Transverse colon (tissue), 4 donors: ENCODE results near the gene NTF3. TPM values are rescaled to one million over a fixed set of nuclear protein-coding genes. Genes with fewer than 3 reads are reported as not detected.

ENCODE experiments used
- DNase-seq: peaks from one replicate; pipeline ENCODE4 v3.0.0-alpha.2; 2019
- H3K27ac ChIP-seq, 4 donors: fragments of 200-600 bp; sonication (generic); 2 replicates each; pipeline ENCODE4 v1.5.1; 2016 to 2018; ENCODE audit warnings: inconsistent platforms in 4 of 4
- H3K27me3 ChIP-seq: fragments of 200-600 bp; sonication (generic); 2 replicates; pipeline ENCODE4 v1.5.1; 2017; ENCODE audit warnings: inconsistent platforms
- H3K36me3 ChIP-seq, 4 donors: fragments of 200-600 bp; sonication (generic); 2 replicates each; pipeline ENCODE4 v1.5.1; 2017 to 2019; ENCODE audit warnings: inconsistent platforms in 4 of 4
- H3K4me1 ChIP-seq, 4 donors: fragments of 200-600 bp; sonication (generic); 2 replicates each; pipeline ENCODE4 v1.5.1; 2017 to 2020; ENCODE audit warnings: inconsistent platforms in 4 of 4
- H3K4me3 ChIP-seq, 4 donors: fragments of 200-600 bp; sonication (generic); 1 replicate in 1 of 4; 2 replicates in 3 of 4; pipeline versions ENCODE4 v1.5.1 to v1.6.1; 2017 to 2019; ENCODE audit warnings: inconsistent platforms in 4 of 4
- H3K9me3 ChIP-seq, 2 donors: fragments of 200-600 bp; sonication (generic); 2 replicates each; pipeline ENCODE4 v1.5.1; 2017 to 2019; ENCODE audit warnings: inconsistent platforms in 2 of 2
- EP300 ChIP-seq: sonication (generic); formaldehyde crosslinking; IDR thresholded peaks from one replicate; pipeline ENCODE4 v1.6.1; 2017; ENCODE audit warnings: antibody characterized with exemption, low read depth
- POLR2A ChIP-seq: fragments of 450-650 bp; IDR thresholded peaks from one replicate; pipeline ENCODE4 v1.6.1; 2016; ENCODE audit warnings: antibody characterized with exemption, mild to moderate bottlenecking, moderate library complexity
- POLR2AphosphoS5 ChIP-seq, 3 donors: sonication (generic); formaldehyde crosslinking; IDR thresholded peaks; one replicate each; pipeline ENCODE4 v1.6.1; 2016; ENCODE audit warnings: antibody characterized with exemption in 3 of 3
- WGBS, 2 donors: methylation state at CpG; one replicate each; pipeline ENCODE4 v1.1.5; 2018; ENCODE audit warnings: low coverage in 1 of 2; 5-methylcytosine and 5-hydroxymethylcytosine counted together
- in situ Hi-C, 4 donors: fragments of 200-750 bp; cut with MboI; loops; one replicate each; pipeline versions ENCODE4 v1.15.0 to v1.15.1; 2017; ENCODE audit warnings: low sequenced_read_pairs in 3 of 4, low pct_ligation_motif_present in 1 of 4, low pct_unique_long_range_greater_than_20kb in 1 of 4
- intact Hi-C: fragments of 100-400 bp; cut with DNase I; formaldehyde crosslinking; loops from one replicate; pipeline ENCODE4 v1.15.1; 2023; ENCODE audit warnings: low total_unique reads
- total RNA-seq, 4 donors: library from RNA; depleted of rRNA; stranded (reverse); fragments of >200 nt; gene quantifications; one replicate each; pipeline ENCODE4 v1.1.0, GENCODE V29; 2016
- TF ChIP-seq, protein P1 (sequence below), 5 experiments: fragments of 200-600 bp in 3 of 5; fragments of 450-650 bp in 2 of 5; sonication (generic) in 3 of 5; IDR thresholded peaks; 1 replicate in 2 of 5; 2 replicates in 3 of 5; pipeline ENCODE4 v1.5.1; 2016 to 2017; ENCODE audit warnings: antibody characterized with exemption in 5 of 5, inconsistent platforms in 3 of 5, mild to moderate bottlenecking in 2 of 5, moderate library complexity in 1 of 5

NTF3 gene
- total RNA-seq, 4 donors from 2014 or later = 0.68 TPM; not detected in 3

- 43 to 48% methylated on average over 3 to 8 of the region's 8 CpGs for WGBS, 2 donors
- intact Hi-C loops = no loop called here
Observed at GRCh38 chr12:5456906-5457305, 25.0 kb downstream of the NTF3 start.

DNA sequence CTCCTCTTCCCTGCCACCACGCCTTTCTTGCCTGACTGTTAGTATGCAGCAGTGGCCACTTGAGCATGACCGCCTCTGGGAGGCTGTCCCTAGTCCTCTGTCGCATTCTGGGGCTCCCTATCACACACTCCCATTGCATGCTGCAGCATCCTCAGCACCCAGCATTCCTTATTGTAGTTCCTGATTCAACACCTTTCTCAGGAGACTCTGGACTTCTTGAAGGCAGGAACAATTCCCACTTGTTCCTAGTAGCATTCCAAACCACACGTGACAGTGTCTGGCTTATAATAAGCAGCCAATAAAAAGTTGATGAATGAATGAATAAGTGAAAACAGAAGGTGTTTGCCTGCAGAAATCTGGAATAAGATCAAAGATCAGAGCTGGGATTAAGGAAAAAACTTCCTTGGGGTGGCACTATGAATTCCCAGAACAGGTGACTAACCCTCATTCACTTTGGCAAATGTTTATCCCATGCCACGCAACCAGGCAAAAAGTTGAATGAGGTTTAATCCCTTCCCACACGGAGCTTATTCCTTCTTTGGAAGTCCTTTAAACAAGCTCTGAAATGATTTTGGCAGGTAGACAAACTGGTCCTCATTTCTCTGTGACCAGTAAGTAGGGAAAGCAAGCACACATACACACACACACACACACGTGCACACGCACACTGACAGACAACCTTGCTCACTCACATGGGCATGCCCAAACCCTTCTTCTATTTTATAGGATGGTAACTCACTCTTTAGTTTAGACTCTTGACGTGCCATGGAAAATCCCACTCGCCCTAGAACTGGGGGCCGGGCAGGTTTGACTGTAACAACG lies 26.5 kb downstream of the NTF3 start:
- no peaks in the 10 kb centered on the region for H3K9me3 ChIP-seq
- no peak overlapping the region for H3K27ac ChIP-seq
- intact Hi-C loops (no loop called here), in situ Hi-C loops (loop anchor here in 1 of 4 donors (25.0 kb wide), 1 partner anchor 104 kb away; no protein-coding TSS in a partner anchor)
- no peak for TF ChIP-seq EP300
- TF ChIP-seq POLR2A = no peak
- no peak for TF ChIP-seq POLR2AphosphoS5 (IDR thresholded peaks at IDR 0.05)
- TF ChIP-seq, protein P1, sequence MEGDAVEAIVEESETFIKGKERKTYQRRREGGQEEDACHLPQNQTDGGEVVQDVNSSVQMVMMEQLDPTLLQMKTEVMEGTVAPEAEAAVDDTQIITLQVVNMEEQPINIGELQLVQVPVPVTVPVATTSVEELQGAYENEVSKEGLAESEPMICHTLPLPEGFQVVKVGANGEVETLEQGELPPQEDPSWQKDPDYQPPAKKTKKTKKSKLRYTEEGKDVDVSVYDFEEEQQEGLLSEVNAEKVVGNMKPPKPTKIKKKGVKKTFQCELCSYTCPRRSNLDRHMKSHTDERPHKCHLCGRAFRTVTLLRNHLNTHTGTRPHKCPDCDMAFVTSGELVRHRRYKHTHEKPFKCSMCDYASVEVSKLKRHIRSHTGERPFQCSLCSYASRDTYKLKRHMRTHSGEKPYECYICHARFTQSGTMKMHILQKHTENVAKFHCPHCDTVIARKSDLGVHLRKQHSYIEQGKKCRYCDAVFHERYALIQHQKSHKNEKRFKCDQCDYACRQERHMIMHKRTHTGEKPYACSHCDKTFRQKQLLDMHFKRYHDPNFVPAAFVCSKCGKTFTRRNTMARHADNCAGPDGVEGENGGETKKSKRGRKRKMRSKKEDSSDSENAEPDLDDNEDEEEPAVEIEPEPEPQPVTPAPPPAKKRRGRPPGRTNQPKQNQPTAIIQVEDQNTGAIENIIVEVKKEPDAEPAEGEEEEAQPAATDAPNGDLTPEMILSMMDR (IDR thresholded peaks at IDR 0.05) = no peak
- H3K36me3 ChIP-seq = no peaks in the 10 kb centered on the region
- H3K4me1 ChIP-seq = peaks cover 0 to 16% (median 0%) of the 10 kb centered on the region in 4 donors
- no peak overlapping the region for H3K4me3 ChIP-seq
- 50 to 69% methylated on average over 3 to 12 of the region's 12 CpGs for WGBS, 2 donors
- no peaks in the 10 kb centered on the region for H3K27me3 ChIP-seq
- DNase-seq = no peak

More at GRCh38 chr12:5456906-5457305, 25.0 kb downstream of the NTF3 start:
- no peaks in the 10 kb centered on the region for H3K9me3 ChIP-seq
- in situ Hi-C loops = loop anchor here in 1 of 4 donors (25.0 kb wide), 1 partner anchor 105 kb away; no protein-coding TSS in a partner anchor
- no peaks in the 10 kb centered on the region for H3K36me3 ChIP-seq
- no peaks in the 10 kb centered on the region for H3K27me3 ChIP-seq
- H3K4me1 ChIP-seq = peaks cover 0 to 18% (median 0%) of the 10 kb centered on the region in 4 donors
- no peak overlapping the region for H3K4me3 ChIP-seq
- no peak for DNase-seq
- no peak overlapping the region for H3K27ac ChIP-seq
- TF ChIP-seq EP300 (no peak), POLR2AphosphoS5 (IDR thresholded peaks at IDR 0.05) (no peak), POLR2A (no peak)
- TF ChIP-seq, protein P1 (IDR thresholded peaks at IDR 0.05) = no peak

DNA sequence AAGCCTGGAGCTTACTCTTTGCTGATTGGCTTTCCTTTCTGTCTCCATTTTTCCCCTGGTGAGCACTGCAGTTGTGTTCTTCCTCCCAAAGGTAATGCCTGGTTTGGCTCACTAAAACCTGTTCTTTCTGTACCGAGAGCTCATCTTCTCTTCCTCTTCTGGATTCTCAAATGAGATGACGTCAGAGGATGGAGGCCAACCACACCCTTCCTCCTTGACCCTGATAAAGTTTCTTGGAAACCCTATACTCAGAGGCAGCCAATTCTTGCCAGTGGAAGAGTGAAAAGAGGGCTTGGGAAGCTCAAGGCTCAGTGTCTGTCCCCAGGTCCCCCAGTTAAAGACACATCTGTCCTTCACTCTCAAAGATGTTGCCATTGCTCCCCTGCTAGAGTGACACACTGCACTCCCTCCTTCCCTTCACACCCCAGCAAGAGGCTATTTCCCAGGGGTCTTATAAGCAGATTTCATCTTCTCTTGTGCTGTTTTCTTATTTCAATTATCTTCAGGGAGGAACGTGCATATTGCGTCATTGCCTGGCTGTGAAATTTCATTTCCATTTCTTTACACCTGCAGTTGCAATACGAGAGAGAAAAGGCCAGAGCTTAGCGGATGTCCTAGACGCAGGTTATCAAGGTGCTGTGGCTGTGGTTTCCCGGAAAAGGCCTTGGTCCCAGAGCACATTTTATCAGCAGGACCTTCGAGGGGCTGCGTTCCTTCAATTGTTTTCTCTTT lies 27.3 kb downstream of the NTF3 start:
- Histone ChIP-seq H3K9me3 (no peaks in the 10 kb centered on the region), H3K36me3 (no peaks in the 10 kb centered on the region), H3K27me3 (no peaks in the 10 kb centered on the region), H3K27ac (no peak overlapping the region), H3K4me1 (peaks cover 0 to 16% (median 0%) of the 10 kb centered on the region in 4 donors), H3K4me3 (no peak overlapping the region)
- 76 to 84% methylated on average over 10 of the region's 10 CpGs for WGBS, 2 donors
- no peak for DNase-seq
- TF ChIP-seq EP300 = no peak
- TF ChIP-seq POLR2A = no peak
- TF ChIP-seq, protein P1 (IDR thresholded peaks at IDR 0.05) = no peak
- no peak for TF ChIP-seq POLR2AphosphoS5 (IDR thresholded peaks at IDR 0.05)
- intact Hi-C loops (no loop called here), in situ Hi-C loops (loop anchor here in 1 of 4 donors (25.0 kb wide), 1 partner anchor 103 kb away; no protein-coding TSS in a partner anchor)

- Histone ChIP-seq H3K4me1 (peaks cover 0 to 16% (median 0%) of the 10 kb centered on the region in 4 donors), H3K4me3 (no peak overlapping the region), H3K36me3 (no peaks in the 10 kb centered on the region), H3K27ac (no peak overlapping the region), H3K9me3 (no peaks in the 10 kb centered on the region), H3K27me3 (no peaks in the 10 kb centered on the region)
- intact Hi-C loops = no loop called here
- TF ChIP-seq POLR2AphosphoS5 (IDR thresholded peaks at IDR 0.05) (no peak), POLR2A (no peak), EP300 (no peak)
- TF ChIP-seq, protein P1 (IDR thresholded peaks at IDR 0.05) = no peak
- 71 to 90% methylated on average over 1 to 2 of the region's 2 CpGs for WGBS, 2 donors
- in situ Hi-C loops = loop anchor here in 1 of 4 donors (25.0 kb wide), 1 partner anchor 101 kb away; no protein-coding TSS in a partner anchor
- no peak for DNase-seq
Observed at GRCh38 chr12:5460817-5461216, 28.9 kb downstream of the NTF3 start.
